NCI-H345 treated with DMSO at 0.1 percent for 48 hours (cell line): ENCODE measurements around the gene FRMD3.

Experiments
- DNase-seq: peaks from one replicate; lab custom pipeline; 2025; ENCODE audit not compliant: unreplicated experiment; lab: John Stamatoyannopoulos, UW

The FRMD3 gene

GRCh38 chr9:83287021-83287420 lies 251.2 kb downstream of the FRMD3 start:
- no peak for DNase-seq

GRCh38 chr9:83285445-83286225 lies 252.6 kb downstream of the FRMD3 start:
- DNase-seq, result no peak

- no peak for DNase-seq
Measured at GRCh38 chr9:83284746-83285145, 253.5 kb downstream of the FRMD3 start.

GRCh38 chr9:83283528-83283927 lies 254.7 kb downstream of the FRMD3 start:
- no peak for DNase-seq

GRCh38 chr9:83281306-83282255 lies 256.6 kb downstream of the FRMD3 start:
- no peak for DNase-seq

GRCh38 chr9:83280790-83281189 lies 257.4 kb downstream of the FRMD3 start:
- DNase-seq, result no peak

GRCh38 chr9:83280268-83280667 lies 257.9 kb downstream of the FRMD3 start:
- no peak for DNase-seq

GRCh38 chr9:83274787-83275186 lies 263.4 kb downstream of the FRMD3 start:
- DNase-seq, result no peak

GRCh38 chr9:83271665-83272071 lies 266.5 kb downstream of the FRMD3 start:
- DNase-seq, result no peak

- no peak for DNase-seq
Measured at GRCh38 chr9:83270116-83270515, 268.1 kb downstream of the FRMD3 start.

- no peak for DNase-seq
Measured at GRCh38 chr9:83267741-83268140, 270.5 kb downstream of the FRMD3 start.

- DNase-seq, result no peak
Measured at GRCh38 chr9:83266666-83267496, 271.3 kb downstream of the FRMD3 start.

GRCh38 chr9:83266331-83266665 lies 271.9 kb downstream of the FRMD3 start:
- no peak for DNase-seq

GRCh38 chr9:83264315-83264714 lies 273.9 kb downstream of the FRMD3 start:
- no peak for DNase-seq

- no peak for DNase-seq
Measured at GRCh38 chr9:83259558-83259957, 278.6 kb downstream of the FRMD3 start.

GRCh38 chr9:83257937-83258891 lies 280.0 kb downstream of the FRMD3 start:
- DNase-seq, result no peak

GRCh38 chr9:83247732-83248131 lies 290.5 kb downstream of the FRMD3 start:
- DNase-seq, result no peak

GRCh38 chr9:83245979-83246659 lies 292.1 kb downstream of the FRMD3 start:
- DNase-seq, result no peak

GRCh38 chr9:83242066-83242465 lies 296.1 kb downstream of the FRMD3 start:
- no peak for DNase-seq

GRCh38 chr9:83240671-83241070 lies 297.5 kb downstream of the FRMD3 start:
- no peak for DNase-seq
